Adrenal gland (tissue), 5 donors: ENCODE measurements around the gene C2orf69.
"Not testable (repeated sequence)": the region's sequence is repeated elsewhere in the genome, so short reads cannot be mapped to it uniquely, and the experiment has no call there.

ENCODE experiments used
- POLR2A ChIP-seq, 2 donors: fragments of 450-650 bp; IDR thresholded peaks; one replicate each; pipeline ENCODE4 v1.6.1; 2017; ENCODE audit warnings: antibody characterized with exemption in 2 of 2, mild to moderate bottlenecking in 2 of 2, moderate library complexity in 1 of 2
- TF ChIP-seq, protein P1 (sequence below), 6 experiments: fragments of 450-650 bp in 4 of 6; fragments of 200-600 bp in 2 of 6; sonication (generic) in 1 of 6; IDR thresholded peaks; 1 replicate in 5 of 6; 2 replicates in 1 of 6; pipeline versions ENCODE4 v1.5.1 to v1.8.0; 2016 to 2021; ENCODE audit warnings: antibody characterized with exemption in 6 of 6, mild to moderate bottlenecking in 2 of 6, moderate library complexity in 1 of 6
- donor health status: DM: no; HTN: no; CAD: no.

GRCh38 chr2:199912553-199913114 is 1.5 kb downstream of the C2orf69 start:
- TF ChIP-seq, protein P1, sequence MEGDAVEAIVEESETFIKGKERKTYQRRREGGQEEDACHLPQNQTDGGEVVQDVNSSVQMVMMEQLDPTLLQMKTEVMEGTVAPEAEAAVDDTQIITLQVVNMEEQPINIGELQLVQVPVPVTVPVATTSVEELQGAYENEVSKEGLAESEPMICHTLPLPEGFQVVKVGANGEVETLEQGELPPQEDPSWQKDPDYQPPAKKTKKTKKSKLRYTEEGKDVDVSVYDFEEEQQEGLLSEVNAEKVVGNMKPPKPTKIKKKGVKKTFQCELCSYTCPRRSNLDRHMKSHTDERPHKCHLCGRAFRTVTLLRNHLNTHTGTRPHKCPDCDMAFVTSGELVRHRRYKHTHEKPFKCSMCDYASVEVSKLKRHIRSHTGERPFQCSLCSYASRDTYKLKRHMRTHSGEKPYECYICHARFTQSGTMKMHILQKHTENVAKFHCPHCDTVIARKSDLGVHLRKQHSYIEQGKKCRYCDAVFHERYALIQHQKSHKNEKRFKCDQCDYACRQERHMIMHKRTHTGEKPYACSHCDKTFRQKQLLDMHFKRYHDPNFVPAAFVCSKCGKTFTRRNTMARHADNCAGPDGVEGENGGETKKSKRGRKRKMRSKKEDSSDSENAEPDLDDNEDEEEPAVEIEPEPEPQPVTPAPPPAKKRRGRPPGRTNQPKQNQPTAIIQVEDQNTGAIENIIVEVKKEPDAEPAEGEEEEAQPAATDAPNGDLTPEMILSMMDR (IDR thresholded peaks at IDR 0.05): not testable (repeated sequence)
- not testable (repeated sequence) for TF ChIP-seq POLR2A (IDR thresholded peaks at IDR 0.05)
